OCI-LY7 (cell line): ENCODE data around the gene AKT1. TPM values are rescaled to one million over a fixed set of nuclear protein-coding genes. Genes with fewer than 3 reads are reported as not detected.

Experiments
- BruUV-seq: library from RNA; stranded (reverse); fragments of 400-500 nt; replicated peaks from 2 replicates; lab custom pipeline; 2021; lab: Mats Ljungman, UMichigan
- CTCF ChIA-PET: fragments of 300-600 bp; sonication (Branson Sonifier 250); formaldehyde crosslinking; loops from one replicate; lab custom pipeline; 2022; ENCODE audit warnings: antibody characterized with exemption; ENCODE audit not compliant: unreplicated experiment; lab: Charles Lee
- POLR2A ChIA-PET: fragments of 300-600 bp; sonication (Branson Sonifier 250); formaldehyde crosslinking; loops from one replicate; lab custom pipeline; 2022; ENCODE audit warnings: antibody characterized with exemption; lab: Charles Lee
- DNase-seq: peaks from one replicate; pipeline ENCODE4 v3.0.0-alpha.2; 2015; ENCODE audit warnings: low spot score
- H2AFZ ChIP-seq: fragments of 200-600 bp; sonication (generic), shearing (Covaris generic); 2 replicates; pipeline ENCODE4 v1.6.1; 2014; ENCODE audit warnings: mild to moderate bottlenecking, antibody characterized with exemption, low read length, moderate library complexity
- H3K27ac ChIP-seq: fragments of 200-600 bp; sonication (generic); 2 replicates; pipeline ENCODE4 v1.5.1; 2014; ENCODE audit warnings: mixed run types, low read depth, mild to moderate bottlenecking, moderate library complexity, low read length, inconsistent platforms; ENCODE audit not compliant: poor library complexity, severe bottlenecking
- H3K36me3 ChIP-seq: fragments of 200-600 bp; sonication (generic); 2 replicates; pipeline ENCODE4 v1.6.1; 2014; ENCODE audit warnings: mild to moderate bottlenecking, antibody characterized with exemption, low read length, moderate library complexity, mixed read lengths; ENCODE audit not compliant: insufficient read depth
- H3K4me1 ChIP-seq: fragments of 200-600 bp; sonication (generic); 2 replicates; pipeline ENCODE4 v1.5.1; 2014; ENCODE audit warnings: mild to moderate bottlenecking, low read length; ENCODE audit not compliant: insufficient read depth, poor library complexity, severe bottlenecking
- H3K4me2 ChIP-seq: fragments of 200-600 bp; sonication (generic); 2 replicates; pipeline ENCODE4 v1.6.1; 2014; ENCODE audit warnings: mild to moderate bottlenecking, low read length
- H3K4me3 ChIP-seq: fragments of 200-600 bp; sonication (generic); 2 replicates; pipeline ENCODE4 v1.5.1; 2014; ENCODE audit warnings: mild to moderate bottlenecking, low read depth, low read length; ENCODE audit not compliant: poor library complexity, severe bottlenecking
- H3K79me2 ChIP-seq: fragments of 200-600 bp; sonication (generic); 2 replicates; pipeline ENCODE4 v1.6.1; 2016; ENCODE audit warnings: low read depth, mild to moderate bottlenecking, low read length, moderate library complexity, mixed read lengths; ENCODE audit not compliant: insufficient read depth
- H3K9me2 ChIP-seq: fragments of 200-600 bp; sonication (generic); 2 replicates; pipeline ENCODE4 v1.6.1; 2016; ENCODE audit warnings: mild to moderate bottlenecking, low read length, mixed read lengths; ENCODE audit not compliant: insufficient read depth
- H3K9me3 ChIP-seq: fragments of 200-600 bp; sonication (generic); 2 replicates; pipeline ENCODE4 v1.6.1; 2014; ENCODE audit warnings: mild to moderate bottlenecking, mixed run types, low read length, mixed read lengths
- H4K20me1 ChIP-seq: fragments of 200-600 bp; sonication (generic); 2 replicates; pipeline ENCODE4 v1.6.1; 2014; ENCODE audit warnings: mild to moderate bottlenecking, antibody characterized with exemption, low read length, moderate library complexity, mixed read lengths; ENCODE audit not compliant: insufficient read depth
- CTCF ChIP-seq: fragments of 200-600 bp; sonication (generic); conservative IDR thresholded peaks from 2 replicates; pipeline ENCODE4 v1.5.1; 2014; ENCODE audit warnings: mild to moderate bottlenecking, antibody characterized with exemption, low read length, moderate library complexity, mixed read lengths
- EZH2phosphoT487 ChIP-seq: fragments of 200-600 bp; sonication (generic); IDR thresholded peaks from 2 replicates; pipeline ENCODE4 v1.6.1; 2018; ENCODE audit warnings: low read depth, borderline replicate concordance, mild to moderate bottlenecking, mixed run types, antibody characterized with exemption, low read length, moderate library complexity, mixed read lengths
- intact Hi-C: fragments of 100-400 bp; cut with micrococcal nuclease; formaldehyde crosslinking; loops from one replicate; pipeline ENCODE4 v1.10.0; 2022; ENCODE audit not compliant: unreplicated experiment
- total RNA-seq, 2 experiments: library from RNA; depleted of rRNA in 1 of 2; stranded (reverse); fragments of >200 nt in 1 of 2; shearing (Covaris generic) in 1 of 2; gene quantifications; 2 replicates each; pipeline ENCODE4 v1.2.3, GENCODE V29; 2014 to 2022

Gene AKT1
- total RNA-seq, 2 experiments from 2014 or later, result 75.4 to 108 TPM

GRCh38 chr14:104741803-104742251, 53.7 kb downstream of the AKT1 start:
- CTCF ChIA-PET, result no interaction called here
- no peaks in the 10 kb centered on the region for H3K79me2 ChIP-seq
- no peak for DNase-seq
- no peaks in the 10 kb centered on the region for H3K9me2 ChIP-seq
- H3K4me1 ChIP-seq, result no peaks in the 10 kb centered on the region
- H3K36me3 ChIP-seq, result no peaks in the 10 kb centered on the region
- TF ChIP-seq EZH2phosphoT487 (no peak), CTCF (no peak)
- POLR2A ChIA-PET, result no interaction called here
- H3K9me3 ChIP-seq, result no peaks in the 10 kb centered on the region
- H2AFZ ChIP-seq, result no peak overlapping the region
- intact Hi-C loops, result no loop called here
- no peak overlapping the region for H3K27ac ChIP-seq
- no peak overlapping the region for H3K4me2 ChIP-seq
- BruUV-seq, result no TSS peak
- H4K20me1 ChIP-seq, result no peaks in the 10 kb centered on the region
- no peak overlapping the region for H3K4me3 ChIP-seq

GRCh38 chr14:104741108-104741802, 54.3 kb downstream of the AKT1 start:
- H3K9me3 ChIP-seq, result no peaks in the 10 kb centered on the region
- no peak for DNase-seq
- intact Hi-C loops, result no loop called here
- no peaks in the 10 kb centered on the region for H4K20me1 ChIP-seq
- no peak overlapping the region for H3K4me2 ChIP-seq
- H3K27ac ChIP-seq, result no peak overlapping the region
- H3K9me2 ChIP-seq, result no peaks in the 10 kb centered on the region
- no peak overlapping the region for H2AFZ ChIP-seq
- no peak overlapping the region for H3K4me3 ChIP-seq
- no peaks in the 10 kb centered on the region for H3K79me2 ChIP-seq
- POLR2A ChIA-PET, result no interaction called here
- no peak for TF ChIP-seq EZH2phosphoT487
- no peak for TF ChIP-seq CTCF
- no peaks in the 10 kb centered on the region for H3K36me3 ChIP-seq
- no TSS peak for BruUV-seq
- CTCF ChIA-PET, result no interaction called here
- H3K4me1 ChIP-seq, result no peaks in the 10 kb centered on the region
